Stimulated activated CD4-positive, alpha-beta T cell treated with anti-CD3 and anti-CD28 coated beads, Interleukin-12 subunit alpha, Interleukin-12 subunit beta, amount 100 ng/mL, for 4 hours (primary cell): ENCODE data around the gene MCCC1.
A peak's percentile ranks its signal among the peaks of the same experiment; 100 is the strongest.
"Not testable (repeated sequence)": the region's sequence is repeated elsewhere in the genome, so short reads cannot be mapped to it uniquely, and the experiment has no call there.

ENCODE experiments used
- DNase-seq: peaks from one replicate; pipeline ENCODE4 v3.0.0-alpha.2; 2020

Gene MCCC1

DNA sequence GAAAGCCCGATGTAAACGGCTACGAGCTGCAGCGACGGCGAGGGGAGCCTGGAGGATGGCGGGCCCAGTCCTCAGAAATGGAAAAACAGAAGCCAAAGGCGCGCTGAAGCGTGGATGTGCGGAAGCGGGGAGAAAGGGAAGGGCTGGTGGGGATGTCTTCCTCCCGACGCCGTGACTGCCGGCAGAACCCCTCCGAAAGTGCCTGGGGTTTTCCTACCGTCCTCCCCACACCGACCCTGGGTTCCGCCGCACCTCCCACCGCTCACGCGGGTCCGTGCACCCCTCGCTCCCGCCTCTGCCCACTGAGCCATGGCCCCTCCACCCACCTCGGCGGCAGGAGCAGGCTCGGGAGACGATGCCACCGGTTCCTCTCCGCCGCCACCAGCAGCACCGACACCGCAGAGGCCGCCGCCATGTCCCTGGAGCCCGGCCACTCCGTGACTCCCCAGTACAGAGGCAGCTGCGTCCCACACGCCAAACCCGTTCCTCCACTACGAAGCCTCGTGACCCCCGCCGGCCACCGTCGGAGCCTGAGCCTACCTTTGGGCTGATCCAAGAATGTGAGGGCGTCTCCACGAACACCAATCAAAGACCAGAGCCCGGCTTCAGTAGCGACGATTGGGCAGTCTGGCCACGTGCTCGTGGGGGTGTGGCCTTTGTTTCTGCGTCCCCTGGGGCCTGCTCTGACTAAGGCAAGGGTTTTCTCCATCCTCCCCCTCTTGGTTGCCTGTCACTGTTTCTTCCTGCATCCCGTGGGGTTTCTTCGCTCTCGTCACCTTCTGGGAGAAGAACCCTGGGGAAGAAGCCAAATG, at the start of gene MCCC1:
Gene MCCC1 (minus strand): TSS at position 471 of the 812 bp plus-strand sequence. CDS start 56 bp downstream, at position 415.
- peak; percentile 93 for DNase-seq

DNA sequence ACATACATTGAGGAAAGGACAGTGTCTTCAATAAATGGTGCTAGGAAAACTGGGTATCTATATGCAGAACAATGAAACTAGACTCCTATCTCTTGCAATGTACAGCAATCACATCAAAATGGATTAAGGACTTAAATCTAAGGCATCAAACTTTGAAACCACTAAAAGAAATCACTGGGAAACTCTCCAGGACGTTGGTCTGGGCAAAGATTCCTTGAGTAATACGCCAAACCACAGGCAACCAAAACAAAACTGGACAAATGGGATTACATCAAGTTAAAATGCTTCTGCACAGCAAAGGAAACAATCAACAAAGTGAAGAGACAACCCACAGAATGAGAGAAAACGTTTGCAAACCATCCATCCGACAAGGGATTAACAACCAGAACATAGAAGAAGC, 48.8 kb upstream of the MCCC1 start:
- DNase-seq, result no peak

DNA sequence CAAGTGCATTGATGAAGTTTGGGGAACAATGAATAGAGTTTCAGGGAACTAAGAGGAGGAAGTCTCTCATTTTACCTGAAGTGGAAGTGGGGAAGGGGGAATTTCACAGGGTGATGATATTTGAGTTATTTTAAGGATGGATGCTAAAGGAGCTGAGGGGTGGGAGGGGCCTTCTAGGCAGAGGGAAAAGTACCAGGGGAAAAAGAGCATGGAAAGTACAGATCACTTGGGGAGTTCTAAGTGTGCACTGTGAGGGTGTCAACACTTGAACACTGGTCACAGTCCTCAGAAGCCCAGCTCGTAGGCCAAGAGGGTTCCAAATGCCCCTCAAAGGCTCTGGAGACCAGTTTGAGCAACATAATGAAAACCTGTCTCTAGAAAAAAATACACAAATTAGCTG, 45.1 kb upstream of the MCCC1 start:
- no peak for DNase-seq

DNA sequence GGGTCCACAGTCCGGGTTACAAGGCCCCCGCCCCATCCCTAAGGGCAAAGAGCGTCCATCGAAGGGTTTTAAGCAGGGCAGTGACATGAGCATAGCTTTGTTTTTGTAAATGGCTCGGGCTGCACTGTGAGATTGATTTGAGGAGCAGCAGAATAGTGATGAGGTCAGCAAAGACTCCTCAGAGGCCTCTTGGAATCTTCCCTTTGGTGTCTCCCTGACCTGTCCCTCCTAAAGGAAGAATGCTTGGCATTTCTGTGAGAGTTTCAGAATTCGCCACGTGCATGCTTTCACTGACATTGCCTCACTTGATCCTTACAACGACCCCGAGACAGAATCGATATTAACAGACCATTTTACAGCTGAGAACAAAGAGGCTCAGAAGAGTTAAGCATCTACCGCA, 42.9 kb upstream of the MCCC1 start:
- DNase-seq, result no peak

DNA sequence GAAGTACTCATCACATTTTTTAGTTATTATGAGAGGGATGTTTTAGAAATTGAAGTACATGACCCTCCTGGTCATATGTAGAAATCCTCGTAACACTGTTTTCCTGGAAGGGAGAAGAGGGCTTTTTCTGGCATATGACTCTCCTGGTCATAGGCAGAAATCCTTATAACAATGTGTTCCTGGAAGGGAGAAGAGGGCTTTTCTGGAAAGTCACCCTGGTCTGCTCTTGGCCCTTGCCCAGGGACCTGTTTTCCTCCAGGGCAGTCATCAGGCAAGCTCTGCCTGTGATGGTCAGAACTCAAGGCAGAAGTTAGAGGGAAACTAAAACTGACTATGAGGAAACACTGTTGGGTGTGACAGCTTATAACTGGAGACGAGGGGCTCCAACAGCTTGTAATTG, 35.5 kb upstream of the MCCC1 start:
- DNase-seq, result no peak

DNA sequence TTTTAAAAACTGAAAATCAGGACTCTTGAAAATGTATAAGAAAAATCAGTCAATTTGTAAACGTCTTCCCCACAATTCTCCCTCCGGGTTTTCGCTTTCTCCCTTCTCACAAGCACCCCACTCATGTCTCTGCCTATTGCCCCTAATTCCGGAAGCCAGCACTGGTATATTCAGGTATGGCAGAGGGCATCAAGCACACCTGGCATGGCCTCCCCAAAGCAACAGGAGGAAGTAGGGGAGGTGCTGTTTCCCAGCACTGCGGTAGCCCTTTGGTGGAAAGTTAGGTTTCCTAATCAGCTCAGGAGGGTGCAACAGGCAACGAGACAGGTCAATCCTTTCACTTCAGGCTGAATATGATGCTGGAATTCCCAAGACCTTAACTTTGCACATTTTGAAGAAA, 33.1 kb upstream of the MCCC1 start:
- no peak for DNase-seq

DNA sequence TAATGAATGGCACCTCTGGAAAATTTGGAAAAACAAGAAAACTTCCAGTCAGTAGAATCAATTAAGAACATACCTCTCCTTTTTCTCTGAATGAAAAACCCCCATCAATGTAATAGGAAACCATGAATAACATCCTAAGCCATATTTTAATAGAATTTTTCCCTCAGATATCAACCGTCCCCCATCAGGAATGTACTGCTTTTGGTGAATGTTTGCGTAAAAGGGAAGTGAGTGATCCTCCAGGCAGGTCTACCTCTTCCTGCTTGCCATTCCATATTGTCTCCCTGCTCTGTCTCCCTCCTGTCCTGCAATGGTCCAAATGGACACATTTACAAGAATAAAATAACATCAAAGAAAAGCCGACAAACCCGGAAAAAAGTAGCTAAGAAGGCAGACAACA, 32.4 kb upstream of the MCCC1 start:
- no peak for DNase-seq

DNA sequence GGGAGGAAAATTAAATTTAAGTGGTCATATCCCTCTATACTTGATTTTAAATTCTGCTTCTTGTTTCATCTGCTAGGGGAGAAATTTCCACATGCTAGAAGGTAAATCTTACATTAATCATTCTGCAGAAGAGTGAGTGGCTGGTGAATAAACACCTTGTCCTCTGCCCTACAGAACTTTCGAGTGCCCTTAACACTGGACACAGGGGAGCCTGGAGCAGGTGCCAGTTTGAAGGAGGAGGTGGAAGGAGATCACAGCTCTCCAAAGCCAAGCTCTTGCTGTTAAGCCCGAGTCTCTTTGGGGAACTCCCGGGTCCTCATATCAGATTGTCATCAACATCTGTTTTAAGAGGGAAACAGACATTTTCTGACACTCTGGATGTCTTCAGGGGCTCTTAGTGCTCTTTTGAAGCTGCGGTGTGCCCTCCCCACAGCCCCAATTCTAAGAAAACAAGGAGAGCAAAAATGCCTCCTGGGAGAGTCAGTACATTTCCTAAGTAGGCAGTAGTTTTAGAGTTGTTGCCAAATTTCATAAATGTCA, 32.0 kb upstream of the MCCC1 start:
- no peak for DNase-seq

DNA sequence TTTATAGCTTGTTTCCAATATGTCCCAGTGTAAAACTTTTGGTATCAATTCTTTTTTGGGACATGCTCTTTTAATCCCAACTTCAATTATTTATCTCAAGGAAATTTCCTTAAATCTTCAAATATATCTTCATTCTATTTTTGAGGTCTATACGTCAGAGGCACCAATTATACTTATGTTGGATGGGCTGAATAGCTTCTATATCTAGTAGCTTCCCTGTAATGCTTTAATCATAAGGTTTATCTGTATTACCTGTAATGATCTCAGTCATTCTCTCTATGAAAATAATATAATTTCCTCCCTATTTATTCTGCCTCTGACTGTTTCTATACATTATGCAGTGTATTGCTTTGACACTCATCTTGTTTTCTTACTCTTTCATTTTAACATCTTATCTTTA, 29.9 kb upstream of the MCCC1 start:
- DNase-seq, result no peak

DNA sequence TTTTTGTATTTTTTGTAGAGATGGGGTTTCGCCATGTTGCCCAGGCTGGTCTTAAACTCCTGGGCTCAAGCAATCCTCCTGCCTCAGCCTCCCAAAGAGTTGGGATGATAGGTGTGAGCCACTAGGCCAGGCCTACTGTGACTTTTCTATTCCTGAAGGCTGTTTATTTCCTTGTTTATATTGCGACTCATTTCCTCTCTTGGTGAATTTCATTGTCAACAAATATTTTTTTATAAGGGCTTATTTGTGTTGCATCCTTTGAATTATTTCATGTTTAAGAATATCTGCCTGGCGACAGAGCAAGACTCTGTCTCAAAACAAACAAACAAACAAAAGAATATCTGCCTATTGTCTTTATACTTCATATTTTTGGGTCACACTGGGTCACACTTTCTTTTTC, 29.4 kb upstream of the MCCC1 start:
- DNase-seq, result no peak

DNA sequence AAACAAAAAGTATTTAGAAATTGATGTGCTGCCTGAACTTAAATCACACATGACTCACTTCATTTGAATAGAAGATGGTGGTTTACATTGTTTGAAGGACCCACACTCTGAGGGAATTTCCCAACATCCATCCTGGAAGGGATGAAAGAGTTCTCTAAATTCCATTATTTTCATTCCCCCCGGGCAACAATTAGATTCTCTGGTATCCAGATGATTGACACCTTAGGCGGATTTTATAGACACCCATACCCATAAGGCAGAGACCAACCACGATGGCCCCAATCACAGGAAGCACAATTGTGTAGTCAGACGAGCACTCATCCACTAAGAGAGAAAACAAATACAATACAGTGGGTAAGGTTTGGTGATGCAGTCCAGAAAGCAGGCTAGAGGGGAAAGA, 24.6 kb upstream of the MCCC1 start:
- DNase-seq, result no peak

DNA sequence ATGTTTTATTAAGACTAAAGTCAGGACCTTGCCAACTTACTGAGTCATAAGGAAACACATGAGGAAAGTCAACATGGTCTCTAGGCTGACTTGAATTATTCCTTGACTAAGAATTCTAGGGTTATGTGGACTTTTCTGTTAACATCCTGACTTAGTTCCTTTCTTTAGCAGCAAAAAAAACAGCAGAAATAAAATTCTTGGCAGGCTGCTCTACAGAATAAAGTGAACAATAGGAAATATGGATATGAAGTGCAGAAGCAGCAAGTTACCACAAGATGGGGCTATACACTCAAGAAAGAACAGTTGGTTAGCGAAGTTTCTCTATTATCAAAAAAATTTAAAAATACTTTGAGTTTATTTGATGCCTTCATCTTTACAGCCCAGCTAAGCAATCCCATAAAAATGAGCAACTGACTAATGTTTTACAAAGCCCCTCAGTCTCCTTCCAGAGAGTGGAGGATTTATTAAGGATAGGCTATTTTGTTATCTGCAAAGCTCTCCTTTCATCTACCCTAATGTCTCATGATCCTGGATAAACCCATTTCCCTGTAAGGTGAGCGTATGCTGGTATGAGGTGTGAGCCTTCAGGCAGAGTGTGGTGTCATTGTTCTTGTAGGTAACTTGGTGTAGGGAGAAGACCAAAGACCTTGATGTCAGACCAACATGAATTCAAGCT, 23.1 kb upstream of the MCCC1 start:
- no peak for DNase-seq

DNA sequence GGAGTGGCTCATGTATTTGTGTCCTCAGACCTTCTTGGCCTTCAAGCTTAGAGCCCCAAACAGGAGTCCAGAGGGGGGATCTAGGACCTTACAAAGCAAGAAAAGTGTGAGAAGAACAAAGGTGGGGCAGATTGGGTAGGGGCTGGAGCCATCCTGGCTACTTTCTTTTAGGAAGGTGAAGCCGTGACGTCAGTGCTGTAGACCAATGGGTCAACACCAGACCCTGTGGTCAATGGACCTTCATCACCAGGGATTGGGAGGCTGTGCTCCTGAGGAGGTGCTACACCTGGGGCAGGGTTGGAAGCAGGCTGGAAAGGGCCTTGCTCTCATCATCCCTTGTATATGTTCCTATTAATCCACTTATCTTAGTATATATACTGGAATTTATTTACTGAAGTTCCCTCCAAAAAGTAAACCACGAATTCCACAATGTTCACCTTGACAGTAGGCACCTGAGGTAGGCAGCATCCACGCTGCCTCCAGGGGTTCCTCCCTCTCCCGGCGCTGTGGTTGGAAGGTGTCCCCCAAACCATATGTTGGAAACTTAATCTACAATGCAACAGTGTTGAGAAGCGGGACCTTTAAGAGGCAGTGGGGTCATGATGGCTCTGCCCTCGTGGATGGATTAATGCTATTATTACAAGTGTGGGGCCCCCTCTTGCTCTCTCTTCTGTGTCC, 21.4 kb upstream of the MCCC1 start:
- DNase-seq, result no peak

DNA sequence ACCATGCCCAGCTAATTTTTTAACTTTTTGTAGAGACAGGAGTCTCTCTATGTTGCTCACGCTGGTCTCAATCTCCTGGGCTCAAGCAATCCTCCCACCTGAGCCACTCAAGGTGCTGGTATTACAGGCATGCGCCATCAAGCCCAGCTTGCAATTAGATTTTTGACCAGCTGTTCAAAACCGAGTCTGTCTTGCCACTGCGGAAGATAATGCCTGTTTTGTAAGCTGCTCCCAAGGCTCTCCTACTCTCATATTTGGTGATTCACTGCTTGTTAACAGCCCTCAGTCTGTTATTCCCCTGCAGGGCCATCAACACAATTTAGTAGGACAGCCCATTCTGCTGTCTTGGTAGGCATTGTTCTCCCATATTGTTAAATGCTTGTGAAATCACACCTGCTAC, 17.8 kb upstream of the MCCC1 start:
- DNase-seq, result no peak

DNA sequence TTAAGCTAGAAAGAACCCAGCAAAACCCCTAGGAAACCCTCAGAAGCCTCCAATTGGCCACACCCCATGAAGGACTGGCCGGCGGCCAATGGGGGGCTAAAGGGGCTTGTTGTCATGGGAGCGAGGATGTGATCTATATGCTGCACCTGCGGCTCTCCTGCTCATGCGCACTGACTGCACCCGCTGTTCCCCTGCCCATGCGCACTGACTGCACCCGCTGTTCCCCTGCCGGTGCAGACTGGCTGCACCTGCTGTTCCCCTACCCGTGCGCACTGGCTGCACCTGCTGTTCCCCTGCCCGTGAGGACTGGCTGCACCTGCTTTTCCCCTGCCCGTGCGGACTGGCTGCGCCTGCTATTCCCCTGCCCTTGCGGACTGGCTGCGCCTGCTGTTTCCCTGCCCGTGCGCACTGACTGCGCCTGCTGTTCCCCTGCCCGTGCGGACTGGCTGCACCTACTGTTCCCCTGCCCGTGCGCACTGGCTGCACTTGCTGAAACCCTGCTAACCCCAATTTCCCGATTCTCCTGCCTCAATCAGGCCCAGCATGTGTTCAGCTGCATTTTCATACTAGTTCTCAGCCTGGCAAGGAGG, 16.8 kb upstream of the MCCC1 start:
- DNase-seq, result peak; percentile 51

DNA sequence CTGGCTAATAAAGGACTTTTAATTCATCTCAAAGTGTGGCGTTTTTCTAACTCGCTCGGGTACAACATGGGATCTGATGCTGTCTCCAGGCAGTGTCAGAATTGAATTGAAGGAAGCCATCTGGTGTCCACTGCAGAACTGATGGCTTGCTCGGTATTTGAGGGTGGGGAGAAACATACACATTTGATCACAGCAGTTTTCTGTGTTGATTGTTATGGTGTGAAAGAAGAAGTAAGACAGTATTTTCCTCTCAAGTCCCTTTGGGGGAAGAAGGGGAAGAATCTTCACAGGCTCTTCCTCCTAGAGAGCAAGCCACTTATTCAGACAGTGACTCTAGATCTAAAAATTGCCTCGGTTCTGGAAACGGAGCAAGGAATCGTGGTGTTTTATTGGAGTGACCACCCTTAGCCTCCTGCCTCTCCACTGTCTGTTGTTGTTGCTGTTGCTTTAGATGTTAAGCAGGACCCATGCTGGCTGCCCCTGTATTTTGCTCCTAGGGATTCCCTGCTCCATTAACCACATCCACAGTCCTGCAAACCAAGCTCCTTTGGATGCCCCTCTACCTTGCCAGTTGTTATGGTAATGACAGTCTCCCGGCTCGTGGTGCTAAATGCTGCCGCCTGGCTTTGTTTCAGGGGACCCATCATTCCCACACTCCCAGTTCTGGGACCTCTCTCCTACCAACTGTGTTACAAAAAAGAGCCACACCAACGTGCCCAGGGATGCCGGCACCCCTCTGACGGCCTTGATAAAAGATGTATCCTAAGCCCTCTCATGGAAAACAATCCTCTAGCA, 15.3 kb upstream of the MCCC1 start:
- no peak for DNase-seq

DNA sequence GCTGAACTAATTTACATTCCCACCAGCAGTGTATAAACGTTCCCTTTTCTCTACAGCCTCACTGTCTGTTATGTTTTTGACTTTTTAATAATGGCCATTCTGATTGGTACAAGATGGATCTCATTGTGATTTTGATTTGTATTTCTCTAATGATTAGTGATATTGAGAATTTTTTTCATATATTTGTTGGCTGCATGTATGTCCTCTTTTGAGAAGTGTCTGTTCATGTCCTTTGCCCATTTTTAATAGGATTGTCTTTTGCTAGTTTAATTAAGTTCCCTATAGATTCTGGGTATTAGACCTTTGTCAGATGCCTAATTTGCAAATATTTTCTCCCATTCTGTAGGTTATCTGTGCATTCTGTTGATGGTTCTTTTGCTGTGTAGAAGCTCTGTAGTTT, 10.6 kb upstream of the MCCC1 start:
- DNase-seq, result not testable (repeated sequence)

DNA sequence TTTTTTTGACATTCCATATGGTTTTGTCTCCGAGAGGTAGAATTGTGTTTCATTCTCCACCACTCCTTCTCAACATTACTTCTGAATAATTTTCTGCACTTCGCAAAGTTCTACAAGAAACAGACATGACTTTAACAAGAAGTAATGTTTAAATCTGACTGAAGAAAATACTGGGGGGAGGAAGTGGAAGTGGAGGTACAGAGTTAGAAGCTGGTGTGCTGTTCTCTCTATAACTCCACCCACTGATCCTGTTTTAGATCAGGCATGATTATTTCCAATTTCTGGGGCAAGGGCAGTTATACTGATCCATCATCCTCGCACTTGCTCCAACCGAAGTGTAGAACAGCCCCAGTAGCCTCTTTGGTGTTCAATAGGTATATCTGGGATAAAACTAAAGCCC, 9.2 kb upstream of the MCCC1 start:
- no peak for DNase-seq

DNA sequence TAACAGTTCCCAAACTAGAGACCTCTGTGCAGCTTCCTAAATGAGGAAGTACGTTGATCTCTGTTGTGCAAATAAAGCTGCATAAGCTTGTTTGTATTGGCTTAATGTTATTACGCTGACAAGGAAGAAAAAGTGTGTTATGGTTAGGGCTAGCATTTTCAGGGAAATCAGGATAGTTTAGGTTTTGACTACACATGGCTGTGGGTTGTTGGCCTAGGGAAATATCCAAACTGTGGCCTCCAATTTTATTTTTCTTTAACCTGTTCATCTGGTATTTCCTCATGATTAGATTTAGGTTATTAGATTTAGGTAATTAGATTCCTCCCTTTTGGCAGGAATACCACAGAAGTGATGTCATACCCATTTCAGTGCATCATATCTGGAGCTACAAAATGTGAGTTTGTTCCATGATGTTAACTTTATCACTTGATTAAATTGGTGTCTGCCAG, 8.7 kb upstream of the MCCC1 start:
- no peak for DNase-seq

DNA sequence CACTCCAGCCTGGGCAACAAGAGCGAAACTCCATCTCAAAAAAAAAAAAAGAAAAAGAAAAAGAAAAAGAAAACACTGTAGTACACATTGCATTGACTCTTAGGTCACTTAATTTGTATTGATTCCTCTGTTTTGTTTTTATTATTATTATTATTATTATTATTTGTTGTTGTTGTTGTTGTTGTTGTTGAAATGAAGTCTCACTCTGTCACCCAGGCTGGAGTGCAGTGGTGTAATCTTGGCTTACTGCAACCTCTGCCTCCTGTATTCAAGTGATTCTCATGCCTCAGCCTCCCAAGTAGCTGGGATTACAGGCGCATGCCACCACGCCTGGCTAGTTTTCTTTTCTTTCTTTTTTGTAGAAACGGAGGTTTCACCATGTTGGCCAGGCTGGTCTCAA, 8.1 kb upstream of the MCCC1 start:
- not testable (repeated sequence) for DNase-seq

DNA sequence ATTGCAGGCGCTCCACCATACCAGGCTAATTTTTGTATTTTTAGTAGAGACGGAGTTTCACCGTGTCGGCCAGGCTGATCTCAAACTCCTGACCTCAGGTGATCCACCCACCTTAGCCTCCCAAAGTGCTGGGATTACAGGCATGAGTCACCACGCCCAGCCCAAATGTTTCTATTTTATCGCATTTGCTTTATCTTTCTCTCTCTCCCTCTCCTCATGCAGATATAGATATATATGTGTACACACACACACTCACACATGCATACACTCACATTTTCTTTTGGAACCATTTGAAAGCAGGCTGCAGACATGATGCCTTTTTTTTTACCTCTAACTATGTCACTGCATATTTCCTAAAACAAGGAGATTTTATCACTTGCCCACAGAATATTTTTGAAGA, 7.3 kb upstream of the MCCC1 start:
- no peak for DNase-seq

DNA sequence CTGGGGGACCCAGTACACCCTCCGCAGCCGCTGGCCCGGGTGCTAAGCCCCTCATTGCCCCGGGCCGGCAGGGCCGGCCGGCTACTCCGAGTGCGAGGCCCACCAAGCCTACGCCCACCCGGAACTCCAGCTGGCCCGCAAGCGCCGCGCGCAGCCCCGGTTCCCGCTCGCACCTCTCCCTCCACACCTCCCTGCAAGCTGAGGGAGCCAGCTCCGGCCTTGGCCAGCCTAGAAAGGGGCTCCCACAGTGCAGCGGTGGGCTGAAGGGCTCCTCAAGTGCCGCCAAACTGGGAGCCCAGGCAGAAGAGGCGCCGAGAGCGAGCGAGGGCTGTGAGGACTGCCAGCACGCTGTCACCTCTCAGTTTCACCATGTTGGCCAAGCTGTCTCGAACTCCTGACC, 4.7 kb upstream of the MCCC1 start:
- DNase-seq, result not testable (repeated sequence)
